ENCODE data around the gene FOXRED2.

DNA sequence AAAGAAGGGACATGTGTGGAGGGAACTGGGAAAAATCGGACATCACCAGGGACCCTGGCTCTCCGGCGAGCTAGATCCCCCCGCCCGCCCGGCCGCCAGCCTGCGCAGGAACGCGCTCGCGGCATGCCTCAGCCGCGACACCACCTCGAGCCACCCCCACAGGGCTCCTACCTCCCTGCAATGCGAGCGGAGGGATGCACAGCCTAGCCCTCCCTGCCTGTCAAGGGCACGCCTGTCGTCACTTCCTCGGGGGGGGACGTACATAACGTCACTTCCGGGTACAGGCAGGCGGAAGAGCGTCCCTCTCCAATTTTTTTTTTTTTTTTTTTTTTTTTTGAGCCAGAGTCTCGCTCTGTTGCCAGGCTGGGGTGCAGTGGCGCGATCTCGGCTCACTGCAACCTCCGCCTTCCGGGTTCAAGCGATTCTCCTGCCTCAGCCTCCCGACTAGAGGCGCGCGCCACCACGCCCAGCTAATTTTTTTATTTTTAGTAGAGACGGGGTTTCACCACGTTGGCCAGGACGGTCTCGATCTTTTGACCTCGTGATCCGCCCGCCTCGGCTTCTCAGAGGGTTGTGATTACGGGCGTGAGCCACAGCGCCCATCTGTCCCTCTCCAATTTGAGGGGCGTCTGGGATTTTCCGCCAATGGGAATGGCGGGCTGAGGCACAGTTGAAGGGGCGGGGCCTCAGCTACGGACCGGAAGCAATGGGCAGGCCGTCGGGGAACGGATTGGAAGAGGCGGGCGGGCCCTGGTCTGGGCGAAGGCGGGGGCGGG lies 25.3 kb downstream of the FOXRED2 start, which contains the start of gene TXN2:
- TF ChIP-seq GATA2 (IDR thresholded peaks at IDR 0.05; ENCODE audit: low read depth, low read length), result 0 out of 2 replicates have a peak, but pooled peaks have one; percentile 6
- TF ChIP-seq GATA3 (IDR thresholded peaks at IDR 0.05; ENCODE audit: low read depth, low read length), result no peak
